ENCODE data around the gene CLCA4.
"Not testable (repeated sequence)": the region's sequence is repeated elsewhere in the genome, so short reads cannot be mapped to it uniquely, and the experiment has no call there.

Gene CLCA4

GRCh38 chr1:86527306-86527705 lies 19.6 kb upstream of the CLCA4 start:
- DNase-seq (ENCODE audit: low read depth): no peak

GRCh38 chr1:86530211-86530845 lies 16.6 kb upstream of the CLCA4 start:
- DNase-seq (ENCODE audit: low read depth): no peak

- peak; percentile 10 for DNase-seq (ENCODE audit: low read depth)
Measured at GRCh38 chr1:86537928-86538695, 8.8 kb upstream of the CLCA4 start.

- DNase-seq (ENCODE audit: low read depth): no peak
Measured at GRCh38 chr1:86538775-86539174, 8.1 kb upstream of the CLCA4 start.

DNA sequence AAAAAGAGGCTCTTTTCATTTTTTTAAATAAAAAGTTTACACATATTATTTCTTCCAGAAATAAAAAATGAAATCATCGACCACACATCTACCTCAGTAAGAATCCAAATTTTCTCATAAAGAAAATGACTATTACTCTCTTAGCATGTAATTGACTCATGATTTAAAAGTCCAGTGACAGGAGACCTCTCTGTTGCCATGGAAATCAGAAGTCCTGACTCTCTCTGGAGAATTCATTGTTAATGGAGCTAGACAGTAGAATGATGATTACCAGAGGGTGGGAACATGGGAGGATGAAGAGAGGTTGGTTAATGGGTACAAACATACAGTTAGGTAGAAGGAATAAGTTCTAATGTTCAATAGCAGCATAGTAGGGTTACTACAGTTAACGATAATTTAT lies 5.0 kb upstream of the CLCA4 start:
- DNase-seq (ENCODE audit: low read depth): no peak

DNA sequence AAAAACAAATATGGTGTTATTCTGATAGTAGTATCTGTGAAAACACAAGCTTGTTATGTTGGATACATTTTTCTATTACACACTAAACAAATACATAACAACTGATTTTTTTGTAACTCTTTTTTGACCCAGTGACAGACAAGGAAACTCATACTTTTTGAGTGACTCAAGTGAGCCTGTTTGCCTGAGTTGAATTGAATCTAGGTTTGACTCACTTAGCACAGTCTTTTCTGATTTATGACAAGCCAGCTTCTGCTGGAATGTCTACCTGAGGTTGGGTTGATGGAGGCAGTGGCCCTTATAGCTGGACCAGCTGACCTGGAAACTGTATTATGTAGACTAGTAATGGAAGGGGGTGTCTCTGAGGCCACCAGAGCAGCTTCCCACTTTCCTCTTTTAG lies 4.2 kb upstream of the CLCA4 start:
- DNase-seq (ENCODE audit: low read depth): peak; percentile 7

- DNase-seq (ENCODE audit: low read depth): no peak
Measured at GRCh38 chr1:86548839-86549238, 2.0 kb downstream of the CLCA4 start.

DNA sequence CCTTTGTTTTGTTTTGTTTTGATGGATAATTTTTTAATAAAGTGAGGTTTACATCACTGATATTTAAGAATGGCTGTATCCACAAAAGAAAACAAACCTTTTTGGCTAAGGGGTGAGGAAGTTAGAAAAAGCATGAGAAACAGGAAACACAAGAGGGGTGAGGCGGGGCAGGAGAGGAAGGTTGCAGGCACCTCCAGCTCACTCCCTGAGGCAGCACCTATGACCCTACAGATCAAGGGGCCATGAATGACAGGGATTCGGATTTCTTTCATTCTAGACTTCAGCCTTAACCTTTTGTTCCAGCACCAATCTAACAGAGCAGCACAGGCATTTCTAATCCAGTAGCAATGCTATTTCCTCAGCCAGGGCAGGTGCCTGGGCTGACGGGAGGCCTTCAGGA lies 4.4 kb downstream of the CLCA4 start:
- no peak for DNase-seq (ENCODE audit: low read depth)

DNA sequence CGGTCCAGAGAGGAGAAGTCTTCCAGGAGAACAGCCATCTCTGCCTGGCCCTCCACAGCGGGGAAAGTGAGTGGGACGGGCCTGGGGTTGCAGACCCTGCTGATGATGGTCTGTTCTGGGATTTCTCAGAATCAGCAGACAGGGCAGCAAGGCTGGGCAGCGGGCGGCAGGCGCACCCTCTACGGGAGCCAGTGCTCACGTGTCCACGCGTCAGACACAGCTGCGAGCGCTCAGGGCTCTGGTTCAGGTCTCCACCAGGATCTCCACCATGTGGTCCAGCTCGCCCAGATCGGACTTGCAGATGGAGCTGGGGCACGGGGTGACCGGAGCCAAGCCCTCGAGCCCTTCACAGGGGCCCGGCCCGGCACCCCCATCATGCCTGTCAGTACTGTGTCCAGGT lies 5.5 kb downstream of the CLCA4 start:
- no peak for DNase-seq (ENCODE audit: low read depth)

DNA sequence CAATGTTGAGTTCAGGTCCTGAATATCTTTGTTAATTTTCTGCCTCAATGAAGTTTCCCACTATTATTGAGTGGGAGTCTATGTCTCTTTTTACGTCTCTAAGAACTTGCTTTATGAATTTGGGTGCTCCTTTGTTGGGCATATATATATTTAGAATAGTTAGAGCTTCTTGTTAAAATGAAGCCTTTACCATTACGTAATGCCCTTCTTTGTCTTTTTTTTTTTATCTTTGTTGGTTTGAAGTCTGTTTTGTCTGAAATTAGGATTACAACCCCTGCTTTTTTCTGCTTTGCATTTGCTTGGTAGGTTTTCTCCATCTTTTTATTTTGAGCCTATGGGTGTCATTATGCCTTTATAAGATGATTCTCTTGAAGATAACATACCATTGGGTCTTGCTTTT lies 10.9 kb downstream of the CLCA4 start:
- DNase-seq (ENCODE audit: low read depth): no peak

GRCh38 chr1:86563849-86564248 lies 17.0 kb downstream of the CLCA4 start:
- DNase-seq (ENCODE audit: low read depth): no peak

DNA sequence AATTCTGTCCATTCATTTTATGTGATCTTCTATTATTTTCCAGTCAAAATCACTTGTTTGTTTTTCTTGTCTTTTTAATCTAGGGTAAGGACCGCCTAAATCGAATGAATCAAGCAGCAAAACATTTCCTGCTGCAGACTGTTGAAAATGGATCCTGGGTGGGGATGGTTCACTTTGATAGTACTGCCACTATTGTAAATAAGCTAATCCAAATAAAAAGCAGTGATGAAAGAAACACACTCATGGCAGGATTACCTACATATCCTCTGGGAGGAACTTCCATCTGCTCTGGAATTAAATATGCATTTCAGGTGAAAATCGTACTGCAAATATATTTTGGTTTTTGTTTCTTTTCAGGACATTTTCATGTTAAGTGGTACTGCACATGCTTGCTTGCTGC lies 20.5 kb downstream of the CLCA4 start:
- no peak for DNase-seq (ENCODE audit: low read depth)

DNA sequence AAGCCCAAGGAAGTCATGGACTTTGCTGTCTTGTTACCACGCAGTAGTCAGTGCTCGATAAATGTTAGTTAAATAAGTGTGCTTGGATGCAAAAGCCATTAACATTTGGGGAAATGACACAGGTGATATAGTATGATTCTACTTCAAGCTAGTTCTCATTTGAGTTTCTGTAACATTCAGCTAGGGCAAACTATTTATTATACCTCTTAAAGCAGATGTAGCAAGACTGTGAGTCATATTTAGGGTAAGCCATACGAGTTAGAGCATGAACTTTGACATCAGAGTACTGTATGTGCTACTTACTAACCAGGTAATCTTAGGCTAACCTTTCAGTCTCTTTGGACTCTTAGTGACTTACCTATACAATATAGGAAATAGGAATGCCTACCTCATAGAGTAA lies 21.0 kb downstream of the CLCA4 start:
- DNase-seq (ENCODE audit: low read depth): no peak

DNA sequence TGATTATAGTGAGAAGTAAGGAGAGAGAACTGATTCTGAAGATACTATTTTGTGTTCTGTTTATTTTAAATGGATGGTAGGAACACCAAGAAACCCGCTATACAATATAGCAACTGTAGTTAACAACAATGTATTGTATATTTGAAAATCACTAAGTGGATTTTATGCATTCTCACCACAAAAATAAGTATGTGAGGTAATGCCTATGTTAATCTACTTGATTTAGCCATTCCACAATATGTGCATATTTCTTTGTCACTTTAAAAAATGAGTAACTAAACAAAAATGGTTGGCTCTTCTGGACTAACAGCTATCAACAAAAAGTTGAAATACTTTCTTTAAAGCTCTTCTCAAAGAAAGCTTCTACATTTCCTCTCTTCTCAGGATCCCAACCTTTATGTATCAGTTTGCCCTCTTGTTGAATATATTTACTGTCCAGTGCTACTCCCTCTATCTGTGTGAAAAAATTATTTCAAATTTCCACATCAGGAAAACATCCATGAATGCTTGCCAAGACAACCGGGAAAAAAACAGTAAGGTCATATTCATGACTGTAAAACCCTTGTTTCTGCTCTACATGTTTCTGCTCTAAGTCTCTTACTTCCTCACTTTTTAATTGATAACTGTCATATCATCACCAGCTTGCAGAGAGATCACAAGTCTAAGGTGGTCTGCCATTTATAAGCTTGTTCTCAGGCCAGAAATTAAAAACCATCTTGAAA lies 27.0 kb downstream of the CLCA4 start:
- no peak for DNase-seq (ENCODE audit: low read depth)

DNA sequence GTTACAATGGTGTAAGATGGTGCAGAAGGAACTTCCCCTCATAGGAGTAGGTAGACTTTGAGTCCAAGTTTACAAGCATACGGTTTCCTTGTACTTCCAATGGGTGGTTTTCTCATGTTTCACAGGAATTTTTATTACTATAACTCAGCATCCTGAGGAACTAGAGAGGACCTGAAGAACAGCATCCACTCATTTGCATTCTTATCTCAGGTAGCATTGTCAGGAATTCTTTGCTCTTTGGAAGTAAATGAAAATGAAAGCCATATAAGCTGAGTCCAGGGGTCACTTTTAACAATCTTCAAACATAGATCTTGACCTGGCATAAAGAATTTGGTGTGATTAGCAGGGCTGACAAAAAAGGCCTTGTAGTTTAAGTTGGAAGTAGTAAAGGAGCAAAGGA lies 34.4 kb downstream of the CLCA4 start:
- no peak for DNase-seq (ENCODE audit: low read depth)

- DNase-seq (ENCODE audit: low read depth): no peak
Measured at GRCh38 chr1:86582161-86582560, 35.3 kb downstream of the CLCA4 start.

DNA sequence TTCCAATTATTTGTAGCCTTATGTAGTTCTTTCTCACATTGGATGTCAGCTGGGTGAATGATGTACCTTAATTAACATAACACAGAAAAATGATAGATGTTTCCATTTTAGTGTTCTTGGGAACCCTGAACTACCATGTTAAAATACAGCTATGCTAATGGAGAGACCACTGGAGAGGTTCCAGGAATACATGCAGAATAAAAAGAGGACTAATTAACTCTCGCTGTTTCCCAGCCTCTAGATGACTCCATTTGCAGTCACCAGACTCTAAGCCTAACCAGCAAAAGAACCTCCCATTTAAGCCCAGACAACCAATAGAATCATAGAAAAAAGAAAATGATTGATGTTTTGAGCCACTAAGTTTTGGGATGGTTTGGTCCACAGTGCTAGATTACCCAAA lies 36.2 kb downstream of the CLCA4 start:
- DNase-seq (ENCODE audit: low read depth): no peak

GRCh38 chr1:86583593-86583992 lies 36.7 kb downstream of the CLCA4 start:
- DNase-seq (ENCODE audit: low read depth): no peak

DNA sequence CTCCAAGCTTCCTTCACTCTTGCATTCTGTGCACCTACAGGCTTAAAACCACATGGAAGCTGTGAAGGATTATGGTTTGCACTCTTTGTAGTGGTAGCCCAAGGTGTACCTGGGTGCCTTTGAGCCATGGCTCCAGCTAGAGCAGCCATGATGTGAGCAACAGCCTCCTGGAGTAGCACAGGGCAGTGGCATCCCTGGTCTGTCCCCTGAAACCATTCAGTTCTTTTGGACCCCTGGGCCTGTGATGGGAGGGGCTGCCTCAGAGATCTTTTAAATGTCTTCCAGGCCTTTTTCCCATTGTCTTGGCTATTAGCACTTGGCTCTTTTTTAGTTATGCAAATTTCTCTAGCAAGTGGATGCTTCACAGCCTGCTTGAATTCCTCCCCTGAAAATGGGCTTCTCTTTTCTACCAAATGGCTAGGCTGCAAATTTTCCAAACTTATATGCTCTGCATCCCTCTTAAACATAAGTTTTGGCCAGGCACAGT lies 47.4 kb downstream of the CLCA4 start:
- DNase-seq (ENCODE audit: low read depth): no peak

GRCh38 chr1:86596224-86596623 lies 49.3 kb downstream of the CLCA4 start:
- DNase-seq (ENCODE audit: low read depth): no peak

DNA sequence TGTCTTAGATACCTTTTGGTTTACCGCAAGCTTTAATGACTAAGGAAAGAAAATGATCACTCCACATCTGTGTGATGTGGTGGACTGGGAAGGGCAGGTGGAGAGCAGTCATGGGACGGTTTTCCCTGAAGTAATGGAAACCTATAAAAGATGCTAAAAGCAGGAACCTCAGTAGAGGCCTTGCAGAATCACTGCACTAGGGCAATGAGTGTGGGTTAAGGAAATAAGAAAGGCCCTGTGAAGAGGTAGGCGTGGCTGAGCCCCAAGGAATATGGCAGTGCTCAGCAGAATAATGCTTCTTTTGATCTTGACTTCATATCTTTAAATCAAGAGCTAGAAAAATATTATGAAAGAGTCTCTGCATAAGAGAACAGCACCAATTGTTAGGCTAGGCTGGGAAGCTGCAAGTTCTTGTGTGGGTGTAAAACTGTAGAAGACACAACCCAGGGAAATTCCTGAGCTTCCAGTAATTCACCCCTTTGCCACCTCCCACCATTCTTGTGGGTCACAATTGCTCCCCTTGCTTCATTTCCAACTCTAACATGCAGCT lies 49.9 kb downstream of the CLCA4 start:
- DNase-seq (ENCODE audit: low read depth): no peak

DNA sequence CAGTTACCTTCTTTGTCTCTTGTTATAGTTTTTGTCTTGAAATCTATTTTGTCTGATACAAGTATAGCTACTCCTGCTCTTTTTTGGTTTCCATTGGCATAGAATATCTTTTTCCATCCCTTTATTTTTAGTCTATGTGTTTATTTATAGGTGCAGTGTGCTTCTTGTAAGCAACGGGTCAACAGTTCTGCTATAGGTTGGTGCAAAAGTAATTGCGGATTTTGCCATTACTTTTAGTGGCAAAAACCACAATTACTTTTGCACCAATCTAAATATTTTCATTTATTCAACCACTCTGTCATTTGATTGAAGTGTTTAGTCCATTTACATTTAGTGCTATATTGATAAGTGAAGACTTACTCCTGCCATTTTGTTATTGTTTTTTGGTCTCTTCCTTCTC lies 59.2 kb downstream of the CLCA4 start:
- DNase-seq (ENCODE audit: low read depth): not testable (repeated sequence)

DNA sequence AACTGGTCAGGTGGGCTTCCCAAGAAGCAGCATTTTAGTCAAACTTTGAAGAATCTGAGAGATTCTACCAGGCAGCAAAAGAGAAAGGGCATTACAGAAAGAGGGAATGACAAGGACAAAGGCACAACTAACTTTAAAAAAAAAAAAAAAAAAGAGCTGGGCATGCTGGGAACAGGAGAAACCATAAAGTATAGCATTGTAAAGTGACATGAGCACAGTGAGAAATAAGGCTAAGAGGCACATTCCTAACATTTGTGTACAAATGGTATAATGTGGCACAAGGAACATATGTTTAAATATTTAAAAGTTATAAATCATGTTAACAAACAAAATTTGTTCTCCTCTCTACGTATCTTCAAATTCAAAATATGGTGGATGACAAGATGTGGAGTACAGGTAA lies 69.6 kb downstream of the CLCA4 start:
- DNase-seq (ENCODE audit: low read depth): no peak

Data from iris pigment epithelial cell (primary cell).